GM12874 (cell line): ENCODE results near the gene HSFX1.
"Not testable (repeated sequence)": the region's sequence is repeated elsewhere in the genome, so short reads cannot be mapped to it uniquely, and the experiment has no call there.

ENCODE experiments used
- CTCF ChIP-seq: IDR thresholded peaks from 2 replicates; pipeline ENCODE4 v1.5.1; 2011; ENCODE audit warnings: low read depth, mild to moderate bottlenecking, control low read depth, low read length, moderate library complexity; ENCODE audit not compliant: insufficient read depth

Gene HSFX1

GRCh38 chrX:149773768-149774167, at the start of gene HSFX1:
Gene HSFX1, plus strand, starts transcription at chrX:149774068. Its CDS starts 614 bp downstream, at chrX:149774682.
- TF ChIP-seq CTCF: not testable (repeated sequence)

- no peak for TF ChIP-seq CTCF
Observed at GRCh38 chrX:149757206-149758067, 16.4 kb upstream of the HSFX1 start.

- TF ChIP-seq CTCF: no peak
Observed at GRCh38 chrX:149758068-149758714, 15.7 kb upstream of the HSFX1 start.

GRCh38 chrX:149759824-149760223, 14.0 kb upstream of the HSFX1 start:
- no peak for TF ChIP-seq CTCF

- TF ChIP-seq CTCF: no peak
Observed at GRCh38 chrX:149760965-149761364, 12.9 kb upstream of the HSFX1 start.

- no peak for TF ChIP-seq CTCF
Observed at GRCh38 chrX:149762696-149763614, 10.9 kb upstream of the HSFX1 start.

- TF ChIP-seq CTCF: not testable (repeated sequence)
Observed at GRCh38 chrX:149781727-149782126, 7.9 kb downstream of the HSFX1 start, which contains the start of gene MAGEA9. Gene MAGEA9, plus strand, starts transcription at chrX:149781930. Its CDS starts 4,281 bp downstream, at chrX:149786211.
